KMS-11 (cell line): Measurements from ENCODE around the gene EPHB1.

Experiments
- H2AFZ ChIP-seq: fragments of 200-600 bp; sonication (generic); 2 replicates; pipeline ENCODE4 v1.6.1; 2016; ENCODE audit warnings: antibody characterized with exemption, mixed run types, low read depth
- H3K27ac ChIP-seq: fragments of 200-600 bp; sonication (generic); 2 replicates; pipeline ENCODE4 v1.6.1; 2016; ENCODE audit warnings: mild to moderate bottlenecking, mixed run types
- H3K27me3 ChIP-seq: fragments of 200-600 bp; sonication (generic); 2 replicates; pipeline ENCODE4 v1.6.1; 2017; ENCODE audit warnings: mild to moderate bottlenecking, low read depth, mixed run types, moderate library complexity; ENCODE audit not compliant: insufficient read depth
- H3K36me3 ChIP-seq: fragments of 200-600 bp; sonication (generic); 2 replicates; pipeline ENCODE4 v1.6.1; 2017; ENCODE audit warnings: mild to moderate bottlenecking, mixed run types; ENCODE audit not compliant: insufficient read depth
- H3K4me1 ChIP-seq: fragments of 200-600 bp; sonication (generic); 2 replicates; pipeline ENCODE4 v1.6.1; 2016; ENCODE audit warnings: mild to moderate bottlenecking, low read depth, mixed run types; ENCODE audit not compliant: poor library complexity, severe bottlenecking
- H3K4me2 ChIP-seq: fragments of 200-600 bp; sonication (generic); 2 replicates; pipeline ENCODE4 v1.7.0; 2016; ENCODE audit warnings: mild to moderate bottlenecking, mixed run types
- H3K4me3 ChIP-seq: fragments of 200-600 bp; sonication (generic); IDR thresholded peaks from 2 replicates; pipeline ENCODE4 v1.6.1; 2017; ENCODE audit warnings: low read depth, low read length, mixed read lengths; ENCODE audit not compliant: insufficient read depth
- H3K79me2 ChIP-seq: fragments of 200-600 bp; sonication (generic); 2 replicates; pipeline ENCODE4 v1.6.1; 2016; ENCODE audit warnings: low read depth, mixed run types; ENCODE audit not compliant: insufficient read depth
- H3K9ac ChIP-seq: fragments of 200-600 bp; sonication (generic); 2 replicates; pipeline ENCODE4 v1.6.1; 2016; ENCODE audit warnings: mild to moderate bottlenecking, mixed run types
- H4K20me1 ChIP-seq: fragments of 200-600 bp; sonication (generic); 2 replicates; pipeline ENCODE4 v1.6.1; 2016; ENCODE audit warnings: mild to moderate bottlenecking, mixed run types; ENCODE audit not compliant: insufficient read depth
- TF ChIP-seq, protein P1 (sequence below): fragments of 200-600 bp; sonication (generic); conservative IDR thresholded peaks from 2 replicates; pipeline ENCODE4 v1.6.1; 2017; ENCODE audit warnings: low read depth, mild to moderate bottlenecking, antibody characterized with exemption, low read length, moderate library complexity, mixed read lengths

The EPHB1 gene

DNA sequence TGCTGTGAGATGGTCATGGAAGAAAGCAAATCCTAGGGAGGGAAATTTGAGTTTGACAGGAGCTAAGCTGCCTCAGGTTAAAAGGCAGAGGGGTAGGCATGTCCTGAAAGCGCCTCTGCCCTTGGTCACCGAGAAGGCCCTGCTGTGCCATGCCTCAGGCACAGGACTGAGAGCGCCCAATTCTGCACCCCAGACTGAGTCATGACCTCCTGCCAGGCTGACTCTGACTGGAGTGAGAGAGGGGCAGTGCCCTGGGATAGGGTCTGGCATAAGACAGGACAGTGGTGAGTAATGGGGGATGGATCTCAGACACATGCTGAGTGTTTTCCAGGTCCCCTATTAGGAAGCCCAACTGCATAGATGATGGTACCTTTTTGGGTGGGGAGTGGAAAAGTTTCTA is 44.4 kb downstream of the EPHB1 start:
- no peak overlapping the region for H3K4me2 ChIP-seq
- H3K4me1 ChIP-seq = no peaks in the 10 kb centered on the region
- no peaks in the 10 kb centered on the region for H3K36me3 ChIP-seq
- H3K4me3 ChIP-seq = no peak overlapping the region
- no peaks in the 10 kb centered on the region for H4K20me1 ChIP-seq
- H3K79me2 ChIP-seq = no peaks in the 10 kb centered on the region
- TF ChIP-seq, protein P1, sequence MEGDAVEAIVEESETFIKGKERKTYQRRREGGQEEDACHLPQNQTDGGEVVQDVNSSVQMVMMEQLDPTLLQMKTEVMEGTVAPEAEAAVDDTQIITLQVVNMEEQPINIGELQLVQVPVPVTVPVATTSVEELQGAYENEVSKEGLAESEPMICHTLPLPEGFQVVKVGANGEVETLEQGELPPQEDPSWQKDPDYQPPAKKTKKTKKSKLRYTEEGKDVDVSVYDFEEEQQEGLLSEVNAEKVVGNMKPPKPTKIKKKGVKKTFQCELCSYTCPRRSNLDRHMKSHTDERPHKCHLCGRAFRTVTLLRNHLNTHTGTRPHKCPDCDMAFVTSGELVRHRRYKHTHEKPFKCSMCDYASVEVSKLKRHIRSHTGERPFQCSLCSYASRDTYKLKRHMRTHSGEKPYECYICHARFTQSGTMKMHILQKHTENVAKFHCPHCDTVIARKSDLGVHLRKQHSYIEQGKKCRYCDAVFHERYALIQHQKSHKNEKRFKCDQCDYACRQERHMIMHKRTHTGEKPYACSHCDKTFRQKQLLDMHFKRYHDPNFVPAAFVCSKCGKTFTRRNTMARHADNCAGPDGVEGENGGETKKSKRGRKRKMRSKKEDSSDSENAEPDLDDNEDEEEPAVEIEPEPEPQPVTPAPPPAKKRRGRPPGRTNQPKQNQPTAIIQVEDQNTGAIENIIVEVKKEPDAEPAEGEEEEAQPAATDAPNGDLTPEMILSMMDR = no peak
- H3K27me3 ChIP-seq = no peaks in the 10 kb centered on the region
- no peak overlapping the region for H2AFZ ChIP-seq
- no peak overlapping the region for H3K9ac ChIP-seq
- no peak overlapping the region for H3K27ac ChIP-seq

DNA sequence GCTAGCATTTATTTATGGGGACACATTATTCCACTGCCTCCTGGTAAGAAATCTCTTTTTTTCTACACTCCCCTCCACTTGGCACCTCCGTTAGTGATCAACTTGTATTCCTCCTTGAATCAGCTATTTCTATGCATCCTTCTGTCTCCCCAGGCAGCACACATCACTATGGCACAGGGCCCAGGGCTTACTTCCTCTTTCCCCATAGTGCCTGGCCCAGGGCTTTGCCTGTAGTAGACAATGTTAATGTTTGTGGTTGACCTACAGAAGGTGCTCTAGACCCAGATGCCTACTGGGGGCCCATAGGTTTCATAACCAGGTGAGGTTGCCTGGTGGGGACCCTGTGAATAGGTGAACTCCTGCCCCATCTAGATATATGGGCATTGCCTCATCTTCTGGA is 44.9 kb downstream of the EPHB1 start:
- Histone ChIP-seq H3K27ac (no peak overlapping the region), H2AFZ (no peak overlapping the region), H3K4me1 (no peaks in the 10 kb centered on the region), H3K79me2 (no peaks in the 10 kb centered on the region), H3K36me3 (no peaks in the 10 kb centered on the region), H4K20me1 (no peaks in the 10 kb centered on the region), H3K4me2 (no peak overlapping the region), H3K27me3 (no peaks in the 10 kb centered on the region), H3K4me3 (no peak overlapping the region), H3K9ac (no peak overlapping the region)
- TF ChIP-seq, protein P1 = no peak

DNA sequence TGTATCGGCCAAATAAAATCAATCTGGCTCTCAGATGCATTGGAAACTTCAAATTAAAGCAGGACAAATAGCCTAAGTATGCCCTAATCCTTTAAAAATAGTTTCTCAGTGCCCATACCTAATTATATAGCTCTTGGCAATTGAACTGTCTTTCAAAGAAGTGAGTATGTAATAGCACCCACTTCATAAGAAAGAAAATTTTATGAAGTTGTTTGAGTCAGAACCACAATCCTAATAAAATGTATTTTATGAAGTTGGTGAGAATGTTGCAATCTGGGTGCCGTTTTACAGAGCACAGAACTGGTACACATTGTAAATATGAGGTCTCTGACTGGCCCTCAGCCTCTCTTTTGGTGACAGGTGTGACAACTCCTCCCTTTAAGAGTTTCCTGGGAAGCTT is 45.4 kb downstream of the EPHB1 start:
- no peak overlapping the region for H3K9ac ChIP-seq

DNA sequence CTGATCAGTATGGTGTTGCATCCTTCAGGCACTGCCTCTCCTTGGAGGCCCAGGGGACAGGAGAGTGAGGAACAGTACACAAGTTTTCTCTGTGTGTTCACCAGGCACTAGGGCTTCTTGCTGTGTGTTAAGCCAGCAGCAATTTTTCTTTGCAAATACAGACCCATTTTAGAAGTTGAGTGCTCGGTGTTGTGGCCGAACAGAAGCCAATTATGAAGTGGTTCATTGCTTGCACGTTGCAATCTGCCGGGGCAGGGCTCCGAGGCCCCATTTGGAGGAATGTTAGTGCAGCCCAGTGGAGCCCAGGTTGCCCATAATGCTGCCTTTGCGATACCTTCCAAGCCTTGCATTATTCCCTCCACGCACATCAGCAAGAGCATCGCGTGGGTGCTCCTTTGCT is 51.0 kb downstream of the EPHB1 start:
- H3K4me2 ChIP-seq = no peak overlapping the region
- TF ChIP-seq, protein P1 = no peak
- H3K27me3 ChIP-seq = no peaks in the 10 kb centered on the region
- no peaks in the 10 kb centered on the region for H3K36me3 ChIP-seq
- H3K4me1 ChIP-seq = no peaks in the 10 kb centered on the region
- H3K27ac ChIP-seq = no peak overlapping the region
- H2AFZ ChIP-seq = no peak overlapping the region
- no peaks in the 10 kb centered on the region for H4K20me1 ChIP-seq
- H3K4me3 ChIP-seq = no peak overlapping the region
- H3K9ac ChIP-seq = no peak overlapping the region
- no peaks in the 10 kb centered on the region for H3K79me2 ChIP-seq

More for the DNA sequence above, 45.4 kb downstream of the EPHB1 start:
- Histone ChIP-seq H3K36me3 (no peaks in the 10 kb centered on the region), H3K27ac (no peak overlapping the region), H3K4me1 (no peaks in the 10 kb centered on the region), H2AFZ (no peak overlapping the region), H3K79me2 (no peaks in the 10 kb centered on the region), H3K4me3 (no peak overlapping the region), H3K4me2 (no peak overlapping the region), H3K27me3 (no peaks in the 10 kb centered on the region), H4K20me1 (no peaks in the 10 kb centered on the region)
- TF ChIP-seq, protein P1 = no peak
